Peyer's patch (tissue), 4 donors: Measurements from ENCODE around the gene A3GALT2.

ENCODE experiments used
- CTCF ChIP-seq, 6 experiments: fragments of 450-650 bp in 4 of 6; fragments of 200-600 bp in 2 of 6; sonication (generic) in 1 of 6; IDR thresholded peaks; one replicate each; pipeline ENCODE4 v1.5.1; 2017 to 2019; ENCODE audit warnings: antibody characterized with exemption in 6 of 6, mild to moderate bottlenecking in 3 of 6, moderate library complexity in 1 of 6
- POLR2A ChIP-seq, 2 donors: fragments of 450-650 bp; IDR thresholded peaks; one replicate each; pipeline ENCODE4 v1.5.1; 2017; ENCODE audit warnings: antibody characterized with exemption in 2 of 2, mild to moderate bottlenecking in 2 of 2, moderate library complexity in 2 of 2

GRCh38 chr1:33370301-33370700, 49.4 kb upstream of the A3GALT2 start:
- TF ChIP-seq CTCF (IDR thresholded peaks at IDR 0.05) = no peak
- TF ChIP-seq POLR2A (IDR thresholded peaks at IDR 0.05) = no peak
